B cell (primary cell): ENCODE data around the gene NECTIN1. TPM values are rescaled to one million over a fixed set of nuclear protein-coding genes. Genes with fewer than 3 reads are reported as not detected.

Experiments used
- ATAC-seq: fragments of 200-7000 bp; cut with Tn5 transposase; one replicate; pipeline ENCODE4 v1.10.0; 2021; ENCODE audit warnings: low read depth, mild to moderate bottlenecking, moderate number of reproducible peaks, moderate library complexity
- CTCF ChIA-PET: fragments of 350-600 bp; sonication (Branson Sonifier 250); formaldehyde crosslinking; loops from one replicate; lab custom pipeline; 2021; ENCODE audit warnings: antibody characterized with exemption, inconsistent platforms; lab: Charles Lee
- POLR2A ChIA-PET: fragments of 350-600 bp; sonication (Branson Sonifier 250); formaldehyde crosslinking; loops from one replicate; lab custom pipeline; 2021; ENCODE audit warnings: antibody characterized with exemption; lab: Charles Lee
- DNase-seq: peaks from one replicate; pipeline ENCODE4 v3.0.0; 2013
- H2AFZ ChIP-seq: 2 replicates; pipeline ENCODE4 v1.6.1; 2012; ENCODE audit warnings: mild to moderate bottlenecking, low read depth, low read length; ENCODE audit not compliant: insufficient read depth, poor library complexity, severe bottlenecking
- H3K27ac ChIP-seq, 2 donors: 1 replicate in 1 of 2; 2 replicates in 1 of 2; pipeline ENCODE4 v1.5.1; 2012 to 2013; ENCODE audit warnings: low read length in 2 of 2, mild to moderate bottlenecking in 2 of 2, moderate library complexity in 1 of 2
- H3K27me3 ChIP-seq, 4 experiments: fragments of 200-600 bp in 1 of 4; sonication (generic) in 1 of 4; replicated peaks in 1 of 4; 1 replicate in 2 of 4; 2 replicates in 2 of 4; pipeline versions ENCODE4 v1.6.1 to v1.7.0; 2013 to 2016; ENCODE audit warnings: low read length in 3 of 4, mild to moderate bottlenecking in 2 of 4, mixed read lengths in 1 of 4, moderate library complexity in 1 of 4; ENCODE audit not compliant: insufficient read depth in 4 of 4, control insufficient read depth in 3 of 4; ENCODE audit errors: control extremely low read depth in 1 of 4
- H3K36me3 ChIP-seq, 2 experiments: replicated peaks in 1 of 2; 1 replicate in 1 of 2; 2 replicates in 1 of 2; pipeline versions ENCODE4 v1.6.1 to v1.7.1; 2013; ENCODE audit warnings: low read length in 1 of 2; ENCODE audit not compliant: insufficient read depth in 2 of 2, control insufficient read depth in 1 of 2; ENCODE audit errors: control extremely low read depth in 1 of 2, extremely low read depth in 1 of 2
- H3K4me1 ChIP-seq, 2 donors: fragments of 200-600 bp in 1 of 2; sonication (generic) in 1 of 2; 1 replicate in 1 of 2; 2 replicates in 1 of 2; pipeline versions ENCODE4 v1.5.1 to v1.6.1; 2013 to 2017; ENCODE audit warnings: low read length in 2 of 2; ENCODE audit not compliant: control insufficient read depth in 2 of 2, insufficient read depth in 2 of 2
- H3K4me2 ChIP-seq: replicated peaks from 2 replicates; pipeline ENCODE3; 2012; ENCODE audit warnings: mild to moderate bottlenecking, low read depth, low read length; ENCODE audit not compliant: poor library complexity, severe bottlenecking
- H3K4me3 ChIP-seq, 5 experiments: fragments of 200-600 bp in 1 of 5; sonication (generic) in 1 of 5; 1 replicate in 3 of 5; 2 replicates in 2 of 5; pipeline versions ENCODE4 v1.5.1 to v1.7.0; 2011 to 2016; ENCODE audit warnings: low read length in 4 of 5, mild to moderate bottlenecking in 4 of 5, low read depth in 2 of 5, control low read depth in 1 of 5, moderate library complexity in 1 of 5; ENCODE audit not compliant: insufficient read depth in 1 of 5; ENCODE audit errors: control extremely low read depth in 1 of 5, extremely low read depth in 1 of 5
- H3K79me2 ChIP-seq: fragments of 200-600 bp; sonication (generic); one replicate; pipeline ENCODE4 v1.6.0; 2016; ENCODE audit warnings: low read length; ENCODE audit not compliant: control insufficient read depth, insufficient read depth
- H3K9ac ChIP-seq: fragments of 200-600 bp; sonication (generic); 2 replicates; pipeline ENCODE4 v1.6.1; 2017; ENCODE audit warnings: mild to moderate bottlenecking, low read length, moderate library complexity
- H3K9me3 ChIP-seq, 3 donors: one replicate each; pipeline versions ENCODE4 v1.6.1 to v1.7.1; 2013; ENCODE audit warnings: low read length in 2 of 3; ENCODE audit not compliant: control insufficient read depth in 2 of 3, insufficient read depth in 1 of 3; ENCODE audit errors: control extremely low read depth in 1 of 3
- H4K20me1 ChIP-seq: 2 replicates; pipeline ENCODE4 v1.6.0; 2012; ENCODE audit warnings: mild to moderate bottlenecking, low read length; ENCODE audit not compliant: insufficient read depth, control insufficient read depth, poor library complexity, severe bottlenecking
- H3K27ac Mint-ChIP-seq: one replicate; pipeline ENCODE4 v1.8.0; 2021; ENCODE audit warnings: mixed read lengths
- H3K27me3 Mint-ChIP-seq: one replicate; pipeline ENCODE4 v1.8.0; 2021; ENCODE audit warnings: mixed read lengths
- H3K4me1 Mint-ChIP-seq: one replicate; pipeline ENCODE4 v1.8.0; 2021; ENCODE audit warnings: mixed read lengths
- H3K4me3 Mint-ChIP-seq: one replicate; pipeline ENCODE4 v1.8.0; 2021; ENCODE audit warnings: mixed read lengths
- H3K9me3 Mint-ChIP-seq: one replicate; pipeline ENCODE4 v1.8.0; 2022; ENCODE audit warnings: mixed read lengths; ENCODE audit not compliant: insufficient read depth
- EZH2 ChIP-seq: IDR thresholded peaks from 2 replicates; pipeline ENCODE4 v1.6.1; 2012; ENCODE audit warnings: borderline replicate concordance, low read depth, mild to moderate bottlenecking, moderate library complexity, low read length; ENCODE audit not compliant: insufficient read depth, poor library complexity, severe bottlenecking
- WGBS: methylation state at CpG from one replicate; pipeline ENCODE4 v1.1.5; 2013; ENCODE audit warnings: missing lambda C conversion rate; ENCODE audit not compliant: insufficient coverage; 5-methylcytosine and 5-hydroxymethylcytosine counted together
- intact Hi-C: fragments of 100-400 bp; cut with micrococcal nuclease; formaldehyde crosslinking; loops from one replicate; pipeline ENCODE4 v1.10.0; 2022
- polyA plus RNA-seq: library from polyadenylated mRNA; depleted of rRNA; stranded (reverse); fragments of >200 nt; gene quantifications from 2 replicates; pipeline ENCODE4 v1.2.3, GENCODE V29; 2012
- total RNA-seq, 2 donors: library from RNA; stranded (reverse); fragments of 120-200 nt in 1 of 2; gene quantifications; 1 replicate in 1 of 2; 2 replicates in 1 of 2; pipeline versions ENCODE4 v1.2.3 to v1.2.4, GENCODE V29; 2013 to 2022
- TF ChIP-seq, protein P1 (sequence below): fragments of 200-600 bp; IDR thresholded peaks from one replicate; pipeline ENCODE4 v1.8.0; 2022; ENCODE audit warnings: antibody characterized with exemption, mild to moderate bottlenecking

The NECTIN1 gene
- total and polyA plus RNA-seq, 2 donors (not counting 1 experiment from before 2014, with no cell fraction given) = 2.1 to 3.9 TPM

DNA sequence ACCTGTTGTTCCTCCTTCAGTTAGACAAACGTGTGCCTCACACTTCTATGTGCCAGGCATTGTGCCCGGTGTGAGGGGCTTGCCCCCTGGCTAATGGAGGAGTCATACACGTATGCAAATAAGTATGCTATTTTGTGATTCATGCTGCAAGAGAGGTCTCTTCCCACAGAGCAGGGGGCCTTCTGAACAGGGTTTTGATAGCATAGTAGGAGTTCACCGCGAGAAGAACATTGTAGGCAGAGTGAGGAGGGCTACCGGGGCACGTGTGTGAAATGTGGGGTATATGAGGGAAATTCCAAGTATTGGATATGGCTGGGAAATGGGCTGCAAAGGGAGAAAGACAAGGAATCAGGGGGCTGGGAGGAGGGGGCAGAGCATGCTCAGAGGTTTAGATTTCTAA lies 84.5 kb downstream of the NECTIN1 start:
- ATAC-seq = no peak
- Histone ChIP-seq H3K9me3 (no peaks in the 10 kb centered on the region), H3K79me2 (no peaks in the 10 kb centered on the region), H2AFZ (no peak overlapping the region), H3K4me2 (no peak overlapping the region), H3K4me3 (no peak overlapping the region), H3K27ac (no peak overlapping the region), H3K27me3 (no peaks in the 10 kb centered on the region), H3K4me1 (no peaks in the 10 kb centered on the region), H3K9ac (no peak overlapping the region), H3K36me3 (no peaks in the 10 kb centered on the region), H4K20me1 (no peaks in the 10 kb centered on the region)
- Mint-ChIP-seq H3K9me3 (no peaks in the 10 kb centered on the region), H3K27me3 (peaks cover 7% of the 10 kb centered on the region), H3K4me3 (no peak overlapping the region), H3K27ac (no peak overlapping the region), H3K4me1 (no peaks in the 10 kb centered on the region)
- TF ChIP-seq EZH2 = no peak
- TF ChIP-seq, protein P1, sequence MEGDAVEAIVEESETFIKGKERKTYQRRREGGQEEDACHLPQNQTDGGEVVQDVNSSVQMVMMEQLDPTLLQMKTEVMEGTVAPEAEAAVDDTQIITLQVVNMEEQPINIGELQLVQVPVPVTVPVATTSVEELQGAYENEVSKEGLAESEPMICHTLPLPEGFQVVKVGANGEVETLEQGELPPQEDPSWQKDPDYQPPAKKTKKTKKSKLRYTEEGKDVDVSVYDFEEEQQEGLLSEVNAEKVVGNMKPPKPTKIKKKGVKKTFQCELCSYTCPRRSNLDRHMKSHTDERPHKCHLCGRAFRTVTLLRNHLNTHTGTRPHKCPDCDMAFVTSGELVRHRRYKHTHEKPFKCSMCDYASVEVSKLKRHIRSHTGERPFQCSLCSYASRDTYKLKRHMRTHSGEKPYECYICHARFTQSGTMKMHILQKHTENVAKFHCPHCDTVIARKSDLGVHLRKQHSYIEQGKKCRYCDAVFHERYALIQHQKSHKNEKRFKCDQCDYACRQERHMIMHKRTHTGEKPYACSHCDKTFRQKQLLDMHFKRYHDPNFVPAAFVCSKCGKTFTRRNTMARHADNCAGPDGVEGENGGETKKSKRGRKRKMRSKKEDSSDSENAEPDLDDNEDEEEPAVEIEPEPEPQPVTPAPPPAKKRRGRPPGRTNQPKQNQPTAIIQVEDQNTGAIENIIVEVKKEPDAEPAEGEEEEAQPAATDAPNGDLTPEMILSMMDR = no peak
- 92% methylated on average over 5 of the region's 7 CpGs for WGBS
- ChIA-PET CTCF (interaction anchor here (1.7 kb wide), 1 partner anchor 462 kb away, joined by 6 read pairs; no protein-coding TSS in a partner anchor), POLR2A (no interaction called here)
- DNase-seq = no peak
- intact Hi-C loops = no loop called here

DNA sequence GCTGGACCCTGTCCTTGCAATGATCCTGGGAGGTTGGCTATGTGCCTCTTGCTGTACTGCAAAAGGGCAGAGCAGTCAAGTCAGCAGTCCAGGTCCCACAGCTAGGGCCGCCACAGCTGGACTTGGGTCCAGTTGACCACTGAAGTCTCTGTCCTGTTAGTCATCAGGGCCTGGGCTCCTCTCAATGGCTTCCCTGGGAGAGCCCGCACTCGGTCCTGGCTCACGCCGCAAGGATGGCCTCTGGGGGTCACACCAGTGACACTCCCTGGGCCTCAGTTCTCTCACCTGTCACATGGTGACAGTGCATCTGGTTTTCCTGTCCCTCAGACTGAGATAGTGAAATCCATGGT lies 85.1 kb downstream of the NECTIN1 start:
- Histone ChIP-seq H2AFZ (no peak overlapping the region), H3K9me3 (no peaks in the 10 kb centered on the region), H3K27ac (no peak overlapping the region), H3K9ac (no peak overlapping the region), H4K20me1 (no peaks in the 10 kb centered on the region), H3K4me1 (no peaks in the 10 kb centered on the region), H3K79me2 (no peaks in the 10 kb centered on the region), H3K4me3 (no peak overlapping the region), H3K27me3 (no peaks in the 10 kb centered on the region), H3K4me2 (no peak overlapping the region), H3K36me3 (no peaks in the 10 kb centered on the region)
- ChIA-PET CTCF (interaction anchor here (3.4 kb wide), 1 partner anchor 85 kb away, joined by 11 read pairs; the partner anchor contains the start of gene NECTIN1), POLR2A (no interaction called here)
- TF ChIP-seq EZH2 = no peak
- TF ChIP-seq, protein P1 = no peak
- Mint-ChIP-seq H3K9me3 (no peaks in the 10 kb centered on the region), H3K4me3 (no peak overlapping the region), H3K27me3 (peaks cover 7% of the 10 kb centered on the region), H3K27ac (no peak overlapping the region), H3K4me1 (no peaks in the 10 kb centered on the region)
- no peak for DNase-seq
- intact Hi-C loops = no loop called here
- ATAC-seq = no peak
- 94% methylated on average over 5 of the region's 5 CpGs for WGBS
